Activated naive CD4-positive, alpha-beta T cell treated with anti-CD3 and anti-CD28 coated beads for 36 hours (primary cell): ENCODE data around the gene DYSF. TPM values are rescaled to one million over a fixed set of nuclear protein-coding genes. Genes with fewer than 3 reads are reported as not detected.

Source experiments
- CTCF ChIA-PET: fragments of 350-600 bp; sonication (Branson Sonifier 250); formaldehyde crosslinking; loops from one replicate; lab custom pipeline; 2021; ENCODE audit warnings: antibody characterized with exemption; lab: Charles Lee
- DNase-seq: peaks from one replicate; pipeline ENCODE4 v3.0.0-alpha.2; 2020
- H3K27ac Mint-ChIP-seq: one replicate; pipeline ENCODE4 v1.8.0; 2021; ENCODE audit warnings: mild to moderate bottlenecking, mixed read lengths
- H3K27me3 Mint-ChIP-seq: one replicate; pipeline ENCODE4 v1.8.0; 2021; ENCODE audit warnings: low read depth, mixed read lengths
- H3K36me3 Mint-ChIP-seq: one replicate; pipeline ENCODE4 v1.8.0; 2021; ENCODE audit warnings: low read depth, mixed read lengths
- H3K4me1 Mint-ChIP-seq: one replicate; pipeline ENCODE4 v1.8.0; 2021; ENCODE audit warnings: low read depth, mixed read lengths
- H3K4me3 Mint-ChIP-seq: one replicate; pipeline ENCODE4 v1.8.0; 2021; ENCODE audit warnings: mild to moderate bottlenecking, moderate library complexity, mixed read lengths
- H3K9me3 Mint-ChIP-seq: one replicate; pipeline ENCODE4 v1.8.0; 2021; ENCODE audit warnings: mixed read lengths
- intact Hi-C: fragments of 100-400 bp; cut with micrococcal nuclease; formaldehyde crosslinking; loops from one replicate; pipeline ENCODE4 v1.15.1; 2023
- total RNA-seq, 2 experiments: library from RNA; stranded (reverse); gene quantifications; one replicate each; pipeline ENCODE4 v1.2.3, GENCODE V29; 2021

DYSF gene
- total RNA-seq, 2 experiments from 2014 or later: 0.05 to 0.07 TPM

DNA sequence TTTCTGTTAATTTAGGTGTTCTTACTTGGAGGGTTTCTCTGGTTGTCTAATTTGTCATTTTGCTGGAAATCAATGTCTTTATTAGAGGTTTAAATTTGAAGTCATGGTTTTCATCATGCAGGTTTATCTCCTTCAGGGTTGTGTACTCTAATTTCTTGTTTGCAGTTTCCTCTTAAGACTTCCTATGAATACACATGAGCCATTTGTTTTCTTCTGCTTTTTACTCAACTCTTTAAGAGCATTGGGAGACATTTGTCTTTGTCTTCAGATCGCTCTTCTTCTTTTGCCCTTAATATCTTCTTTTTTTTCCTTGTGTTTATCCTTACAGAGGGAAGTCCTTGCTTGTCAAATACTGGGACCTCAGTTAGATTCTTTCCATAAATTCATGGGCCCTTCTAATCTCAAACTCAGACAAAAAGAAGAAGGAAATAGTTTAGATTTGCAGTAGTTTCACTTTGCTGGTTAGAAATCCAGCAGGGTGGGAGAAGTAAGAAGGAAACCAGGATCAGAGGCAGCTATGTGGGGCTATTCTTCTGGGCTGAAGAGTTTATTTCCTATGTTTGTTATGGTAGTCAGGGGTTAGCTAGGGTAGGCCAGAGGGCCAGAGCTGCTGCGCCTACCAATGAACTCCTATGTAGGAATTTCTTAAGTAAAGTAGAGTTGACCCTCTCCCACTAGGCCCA, 176.6 kb downstream of the DYSF start:
- H3K4me1 Mint-ChIP-seq: no peaks in the 10 kb centered on the region
- H3K27ac Mint-ChIP-seq: no peak overlapping the region
- no peak overlapping the region for H3K4me3 Mint-ChIP-seq
- H3K9me3 Mint-ChIP-seq: no peaks in the 10 kb centered on the region
- DNase-seq: no peak
- H3K27me3 Mint-ChIP-seq: peaks cover 11% of the 10 kb centered on the region
- CTCF ChIA-PET: no interaction called here
- no peaks in the 10 kb centered on the region for H3K36me3 Mint-ChIP-seq
- intact Hi-C loops: no loop called here

DNA sequence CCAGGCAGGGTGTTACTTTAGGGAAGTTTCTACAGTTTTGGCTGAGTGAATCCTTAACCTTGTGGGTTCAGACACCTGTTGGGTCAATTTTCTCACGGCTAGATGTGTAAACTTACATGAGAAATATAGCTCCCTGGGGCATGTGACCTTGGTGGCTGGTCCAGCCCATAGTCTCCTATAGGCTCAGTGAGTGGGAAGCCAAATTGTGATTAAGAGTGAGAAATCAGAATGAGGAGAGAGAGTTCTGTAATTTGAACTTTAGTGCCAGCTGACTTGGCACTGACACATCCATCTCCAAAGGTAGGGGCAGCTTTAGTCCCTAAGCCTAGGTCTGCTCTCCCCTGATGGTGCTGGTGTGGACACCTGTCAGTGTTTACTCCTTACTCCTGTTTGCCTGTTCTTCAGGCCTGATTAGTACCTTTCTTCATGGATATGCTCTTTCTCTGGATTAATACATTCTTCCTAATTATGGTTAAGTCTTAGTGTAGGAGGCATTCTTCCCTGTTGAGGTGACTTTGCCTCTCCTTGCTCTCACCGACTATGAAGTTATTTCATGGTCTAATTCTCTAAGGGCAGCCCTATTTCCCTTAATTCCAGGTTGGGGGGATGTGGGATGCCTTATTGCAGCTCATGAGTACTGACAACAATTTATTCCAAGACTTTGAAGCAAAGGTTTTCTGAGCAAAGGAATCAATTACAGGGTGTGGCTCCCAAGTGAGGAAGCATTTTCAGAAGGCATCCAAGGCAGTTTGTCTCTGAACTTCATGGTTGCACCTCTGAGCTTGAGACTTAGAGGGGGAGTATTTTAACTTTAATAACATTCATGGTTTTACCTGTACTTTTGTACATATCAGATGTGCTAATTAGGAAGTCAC, 177.3 kb downstream of the DYSF start:
- Mint-ChIP-seq H3K27ac (no peak overlapping the region), H3K4me3 (no peak overlapping the region), H3K9me3 (no peaks in the 10 kb centered on the region), H3K27me3 (peaks cover 11% of the 10 kb centered on the region), H3K4me1 (no peaks in the 10 kb centered on the region), H3K36me3 (no peaks in the 10 kb centered on the region)
- CTCF ChIA-PET: no interaction called here
- intact Hi-C loops: no loop called here
- DNase-seq: no peak

DNA sequence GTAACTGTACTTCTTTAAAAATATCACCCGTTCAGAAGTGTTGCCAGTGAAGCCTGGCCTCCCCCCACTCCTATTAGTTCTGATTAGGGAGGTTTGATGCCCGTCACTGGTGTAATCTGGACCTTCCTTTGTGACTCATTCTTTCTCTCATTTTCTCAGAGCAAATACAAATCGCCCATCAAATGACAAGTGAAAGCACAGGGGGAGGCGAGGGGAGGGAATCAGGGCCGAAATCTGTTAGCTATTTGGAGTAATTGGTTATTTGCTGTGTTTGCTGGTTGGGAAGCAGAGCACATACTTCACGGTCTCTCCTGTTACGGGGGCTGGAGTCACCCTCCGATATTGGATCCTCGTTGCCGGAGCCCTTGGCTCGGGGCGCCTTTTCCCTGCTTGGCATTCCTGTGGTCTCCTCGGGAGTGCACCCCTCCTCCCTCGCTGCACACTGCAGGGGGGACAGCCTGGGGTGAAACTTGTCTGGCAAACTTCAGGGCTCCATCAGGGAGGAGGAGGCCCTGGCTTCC, 178.1 kb downstream of the DYSF start:
- intact Hi-C loops: no loop called here
- no peak for DNase-seq
- Mint-ChIP-seq H3K27ac (no peak overlapping the region), H3K4me3 (no peak overlapping the region), H3K36me3 (no peaks in the 10 kb centered on the region), H3K9me3 (no peaks in the 10 kb centered on the region), H3K27me3 (peaks cover 11% of the 10 kb centered on the region), H3K4me1 (no peaks in the 10 kb centered on the region)
- CTCF ChIA-PET: no interaction called here

DNA sequence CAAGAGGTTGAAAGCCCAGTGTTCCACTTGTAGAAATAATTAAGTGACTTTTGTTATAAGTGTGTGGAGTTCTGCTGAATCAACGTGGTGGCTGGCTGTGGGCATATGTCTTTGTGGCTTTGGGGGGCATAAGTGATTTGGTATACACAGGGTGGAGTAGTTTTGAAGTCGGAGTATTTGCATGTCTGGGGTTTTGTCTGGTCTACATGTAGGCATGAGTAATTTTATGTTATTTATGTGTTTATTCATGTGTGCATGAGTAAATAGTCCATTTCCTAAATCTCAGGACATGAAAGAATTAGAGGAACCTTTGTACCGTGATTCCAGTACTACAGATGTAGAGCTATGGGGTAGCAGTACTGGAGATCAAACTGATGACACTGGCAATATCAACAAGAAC, 179.7 kb downstream of the DYSF start:
- CTCF ChIA-PET: no interaction called here
- intact Hi-C loops: no loop called here
- Mint-ChIP-seq H3K27ac (no peak overlapping the region), H3K36me3 (no peaks in the 10 kb centered on the region), H3K27me3 (peaks cover 11% of the 10 kb centered on the region), H3K9me3 (no peaks in the 10 kb centered on the region), H3K4me1 (no peaks in the 10 kb centered on the region), H3K4me3 (no peak overlapping the region)
- DNase-seq: no peak

DNA sequence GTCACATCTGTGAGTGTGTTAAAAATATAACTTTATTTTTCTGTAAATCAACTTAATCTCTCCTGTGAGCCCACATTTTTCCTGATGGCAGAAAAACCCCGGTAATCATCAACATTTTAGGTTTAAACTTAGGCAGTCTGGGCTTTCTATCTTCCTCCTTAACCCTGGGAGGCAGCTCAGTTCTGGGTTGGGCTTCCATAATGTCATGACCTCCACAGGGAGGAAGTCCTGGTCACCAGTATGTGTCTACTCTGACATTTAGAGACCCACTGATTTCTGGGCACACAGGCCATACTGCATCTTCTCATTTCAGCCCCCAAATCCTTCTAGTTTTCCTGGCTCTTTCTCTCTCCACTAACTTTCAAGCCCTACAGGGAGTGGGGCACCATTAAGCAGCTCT, 181.2 kb downstream of the DYSF start:
- Mint-ChIP-seq H3K27me3 (peaks cover 11% of the 10 kb centered on the region), H3K36me3 (no peaks in the 10 kb centered on the region), H3K9me3 (no peaks in the 10 kb centered on the region), H3K27ac (no peak overlapping the region), H3K4me1 (no peaks in the 10 kb centered on the region), H3K4me3 (no peak overlapping the region)
- no peak for DNase-seq
- CTCF ChIA-PET: no interaction called here
- intact Hi-C loops: no loop called here

DNA sequence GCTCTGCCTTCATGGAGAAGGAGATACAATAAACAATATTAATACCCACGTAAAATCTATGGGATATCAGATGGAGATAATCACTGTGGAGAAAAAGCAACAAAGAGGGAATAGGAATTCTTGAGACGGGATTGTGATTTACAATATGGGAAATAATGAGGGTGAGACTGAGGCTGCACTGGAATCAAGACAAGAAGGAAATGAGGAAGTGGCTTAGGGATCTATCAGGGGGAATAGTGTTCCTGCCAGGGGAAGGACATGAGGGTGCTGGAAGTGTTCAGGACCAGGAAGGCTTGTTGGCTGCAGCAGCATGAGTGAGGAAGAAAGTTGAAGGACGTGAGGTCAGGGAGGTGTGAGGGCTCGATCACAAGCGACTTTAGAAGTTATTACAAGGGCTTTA, 182.4 kb downstream of the DYSF start:
- Mint-ChIP-seq H3K9me3 (no peaks in the 10 kb centered on the region), H3K4me3 (no peak overlapping the region), H3K27me3 (peaks cover 2% of the 10 kb centered on the region), H3K4me1 (no peaks in the 10 kb centered on the region), H3K27ac (no peak overlapping the region), H3K36me3 (no peaks in the 10 kb centered on the region)
- CTCF ChIA-PET: no interaction called here
- intact Hi-C loops: no loop called here
- DNase-seq: no peak

DNA sequence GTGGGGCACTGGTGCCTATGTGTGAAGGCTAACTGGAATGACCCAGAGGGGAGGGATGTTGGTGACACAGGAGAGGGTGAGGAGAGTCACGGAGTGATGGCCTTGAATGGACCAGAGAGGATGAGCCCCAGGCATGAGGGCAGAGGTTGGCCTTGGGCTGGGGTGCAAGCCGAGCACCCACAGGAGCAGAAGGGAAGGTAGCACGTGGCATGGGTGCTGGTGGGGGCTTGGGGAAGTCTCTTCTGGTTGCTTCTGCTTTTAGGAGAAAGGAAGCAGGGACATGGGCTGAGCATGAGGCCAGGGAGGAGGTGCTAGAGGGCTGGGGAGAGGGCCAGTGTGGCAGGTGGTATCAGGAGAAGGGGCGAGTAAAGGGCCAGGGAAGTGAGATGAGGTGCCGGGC, 183.8 kb downstream of the DYSF start:
- no peak for DNase-seq
- Mint-ChIP-seq H3K4me3 (no peak overlapping the region), H3K4me1 (no peaks in the 10 kb centered on the region), H3K27me3 (peaks cover 7% of the 10 kb centered on the region), H3K36me3 (no peaks in the 10 kb centered on the region), H3K9me3 (no peaks in the 10 kb centered on the region), H3K27ac (no peak overlapping the region)
- intact Hi-C loops: no loop called here
- CTCF ChIA-PET: no interaction called here

DNA sequence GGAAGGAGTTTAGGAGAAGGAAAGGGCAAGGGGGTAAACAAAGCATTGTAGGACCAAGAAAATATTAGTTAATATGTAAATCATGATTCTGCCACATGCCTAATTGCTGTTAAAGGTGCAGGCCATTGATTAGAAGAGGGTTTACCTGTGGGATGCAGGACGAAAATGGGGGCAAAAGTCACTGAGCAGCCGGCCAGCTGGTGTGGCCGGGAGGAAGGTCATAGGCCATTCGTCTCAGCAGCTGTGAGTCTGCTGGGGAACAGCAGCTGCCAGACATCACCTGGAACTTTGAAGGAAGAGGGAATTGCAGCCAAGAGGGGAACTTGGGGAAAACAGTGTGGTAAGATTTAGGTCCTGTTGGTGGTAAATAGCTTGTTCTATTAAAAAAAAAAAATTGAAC, 184.4 kb downstream of the DYSF start:
- CTCF ChIA-PET: no interaction called here
- no peak overlapping the region for H3K27ac Mint-ChIP-seq
- no peaks in the 10 kb centered on the region for H3K9me3 Mint-ChIP-seq
- no peak overlapping the region for H3K4me3 Mint-ChIP-seq
- intact Hi-C loops: no loop called here
- H3K36me3 Mint-ChIP-seq: no peaks in the 10 kb centered on the region
- H3K4me1 Mint-ChIP-seq: no peaks in the 10 kb centered on the region
- no peak for DNase-seq
- peaks cover 11% of the 10 kb centered on the region for H3K27me3 Mint-ChIP-seq

DNA sequence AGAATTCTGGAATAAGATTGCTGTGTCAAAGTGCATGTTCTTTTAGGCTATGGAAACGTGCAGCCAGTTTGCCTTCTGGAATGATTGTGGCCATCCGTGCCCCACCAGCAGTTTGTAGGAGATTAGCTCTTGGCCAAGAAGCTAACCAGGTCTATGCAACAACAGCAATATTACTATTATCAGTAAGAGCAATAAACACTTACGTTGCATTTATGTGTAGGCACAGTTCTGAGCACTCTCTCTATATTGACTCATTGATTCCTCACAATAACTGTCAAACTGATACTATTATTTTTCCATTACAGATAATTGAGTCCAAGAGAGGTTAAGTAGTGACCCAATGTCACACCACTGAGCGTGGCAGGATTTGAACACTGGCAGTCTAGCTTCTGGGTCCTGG, 186.4 kb downstream of the DYSF start:
- peaks cover 12% of the 10 kb centered on the region for H3K27me3 Mint-ChIP-seq
- no peaks in the 10 kb centered on the region for H3K36me3 Mint-ChIP-seq
- H3K4me3 Mint-ChIP-seq: no peak overlapping the region
- DNase-seq: no peak
- no peaks in the 10 kb centered on the region for H3K9me3 Mint-ChIP-seq
- no peak overlapping the region for H3K27ac Mint-ChIP-seq
- no peaks in the 10 kb centered on the region for H3K4me1 Mint-ChIP-seq
- intact Hi-C loops: no loop called here
- CTCF ChIA-PET: no interaction called here

DNA sequence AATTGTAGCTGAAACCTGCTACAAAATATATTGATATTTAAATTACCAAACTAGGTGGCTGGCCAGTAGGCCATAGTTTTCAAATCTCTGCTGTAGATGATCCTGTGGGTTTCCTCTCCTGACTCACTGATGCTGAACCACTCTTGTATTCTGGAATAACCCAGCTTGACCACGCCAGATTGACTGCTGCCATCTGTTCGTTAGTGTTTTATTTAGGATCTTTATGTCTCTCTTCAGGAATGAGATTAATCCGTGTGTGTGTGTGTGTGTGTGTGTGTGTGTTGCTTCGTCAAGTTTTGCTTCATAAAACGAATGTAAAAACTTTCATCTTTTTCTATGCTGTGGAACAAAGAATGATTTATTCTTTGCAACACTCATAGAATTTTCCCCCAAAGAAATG, 187.1 kb downstream of the DYSF start:
- Mint-ChIP-seq H3K27me3 (peaks cover 15% of the 10 kb centered on the region), H3K9me3 (no peaks in the 10 kb centered on the region), H3K4me1 (no peaks in the 10 kb centered on the region), H3K36me3 (no peaks in the 10 kb centered on the region), H3K4me3 (no peak overlapping the region), H3K27ac (no peak overlapping the region)
- CTCF ChIA-PET: no interaction called here
- intact Hi-C loops: no loop called here
- no peak for DNase-seq

DNA sequence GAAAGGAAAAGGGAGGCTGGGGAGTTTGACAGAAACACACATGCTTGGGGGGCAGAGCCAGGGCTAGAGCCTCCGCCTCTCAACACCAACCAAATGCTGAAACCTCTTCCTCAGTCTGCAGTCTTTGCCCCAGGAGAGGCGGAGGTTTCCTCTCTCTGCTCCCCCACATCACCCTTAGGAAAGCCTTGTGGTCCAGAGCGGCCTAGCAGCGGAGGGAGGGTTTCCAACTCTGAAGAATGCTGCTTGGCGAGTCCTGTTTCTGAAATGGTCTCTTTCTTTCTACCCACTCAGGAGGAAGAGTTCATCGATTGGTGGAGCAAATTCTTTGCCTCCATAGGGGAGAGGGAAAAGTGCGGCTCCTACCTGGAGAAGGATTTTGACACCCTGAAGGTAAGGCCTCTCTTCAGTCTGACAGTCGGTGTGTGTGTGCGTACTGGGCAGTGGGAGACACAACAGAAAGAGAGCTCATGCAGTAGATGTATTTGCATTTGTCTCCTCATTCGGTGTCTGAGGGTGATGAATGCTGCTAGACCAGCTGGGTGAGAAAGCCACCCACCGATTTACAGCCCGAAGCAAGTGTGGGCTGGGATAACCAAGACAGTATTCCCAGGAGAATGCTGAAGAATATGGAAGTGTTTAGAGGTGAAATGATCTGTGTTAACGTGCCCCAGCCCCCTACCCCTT, 190.5 kb downstream of the DYSF start:
- H3K4me1 Mint-ChIP-seq: no peaks in the 10 kb centered on the region
- no peaks in the 10 kb centered on the region for H3K36me3 Mint-ChIP-seq
- H3K4me3 Mint-ChIP-seq: no peak overlapping the region
- intact Hi-C loops: no loop called here
- CTCF ChIA-PET: no interaction called here
- no peaks in the 10 kb centered on the region for H3K9me3 Mint-ChIP-seq
- no peak overlapping the region for H3K27ac Mint-ChIP-seq
- DNase-seq: no peak
- H3K27me3 Mint-ChIP-seq: peaks cover 25% of the 10 kb centered on the region

DNA sequence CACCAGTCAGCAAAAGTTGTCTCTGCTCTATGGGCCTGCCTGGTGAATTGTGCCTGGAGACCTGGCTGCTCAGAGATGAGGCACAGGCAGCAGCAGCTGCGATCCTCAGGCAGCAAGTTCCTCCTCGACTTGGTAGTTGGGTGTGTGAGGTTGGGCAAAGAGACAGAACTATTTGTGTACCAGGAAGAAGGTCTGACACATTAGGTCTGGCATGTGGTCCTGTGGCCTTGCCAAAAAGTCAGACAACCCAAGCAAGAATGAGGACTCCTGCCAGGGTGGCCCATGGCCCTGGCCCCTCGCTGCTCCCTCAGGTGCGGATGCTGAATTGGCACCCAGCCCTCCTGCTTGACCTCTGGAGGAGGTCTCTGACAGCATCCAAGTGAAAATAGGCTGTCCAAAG, 192.7 kb downstream of the DYSF start:
- no peak for DNase-seq
- H3K36me3 Mint-ChIP-seq: no peaks in the 10 kb centered on the region
- no peak overlapping the region for H3K4me3 Mint-ChIP-seq
- H3K27ac Mint-ChIP-seq: no peak overlapping the region
- H3K27me3 Mint-ChIP-seq: peaks cover 31% of the 10 kb centered on the region
- H3K4me1 Mint-ChIP-seq: no peaks in the 10 kb centered on the region
- CTCF ChIA-PET: no interaction called here
- H3K9me3 Mint-ChIP-seq: no peaks in the 10 kb centered on the region
- intact Hi-C loops: no loop called here
